Psoas muscle (tissue), 8 donors: ENCODE results near the gene MICB. TPM values are rescaled to one million over a fixed set of nuclear protein-coding genes. Genes with fewer than 3 reads are reported as not detected.

Experiments used
- ATAC-seq, 4 donors: fragments of 200-7000 bp; cut with Tn5 transposase; one replicate each; pipeline ENCODE4 v1.9.1; 2020; ENCODE audit warnings: moderate library complexity in 3 of 4, mild to moderate bottlenecking in 2 of 4
- DNase-seq, 2 donors: peaks; one replicate each; pipeline ENCODE4 v3.0.0-alpha.2; 2020
- H3K27ac ChIP-seq: fragments of 200-600 bp; one replicate; pipeline ENCODE4 v1.8.0; 2022
- H3K27me3 ChIP-seq, 3 donors: fragments of 200-600 bp in 1 of 3; one replicate each; pipeline versions ENCODE4 v1.6.1 to v1.8.0; 2013 to 2022; ENCODE audit warnings: low read length in 2 of 3, mild to moderate bottlenecking in 2 of 3, moderate library complexity in 1 of 3; ENCODE audit not compliant: insufficient read depth in 3 of 3
- H3K36me3 ChIP-seq, 2 donors: fragments of 200-600 bp in 1 of 2; one replicate each; pipeline versions ENCODE4 v1.6.1 to v1.8.0; 2013 to 2022; ENCODE audit warnings: low read depth in 1 of 2, mild to moderate bottlenecking in 1 of 2, moderate library complexity in 1 of 2; ENCODE audit not compliant: insufficient read depth in 1 of 2
- H3K4me1 ChIP-seq: fragments of 200-600 bp; one replicate; pipeline ENCODE4 v1.8.0; 2022
- H3K4me3 ChIP-seq: fragments of 200-600 bp; one replicate; pipeline ENCODE4 v1.8.0; 2022; ENCODE audit warnings: mild to moderate bottlenecking
- H3K9me3 ChIP-seq: fragments of 200-600 bp; one replicate; pipeline ENCODE4 v1.8.0; 2022
- CTCF ChIP-seq: fragments of 200-600 bp; IDR thresholded peaks from one replicate; pipeline ENCODE4 v1.8.0; 2022; ENCODE audit warnings: antibody characterized with exemption
- WGBS, 3 donors: extraction: QIAGEN DNeasy Blood & Tissue Kit; methylation state at CpG; one replicate each; pipeline versions ENCODE4 v1.1.6 to v1.1.7; 2013; 5-methylcytosine and 5-hydroxymethylcytosine counted together
- intact Hi-C, 2 donors: fragments of 100-400 bp; cut with DNase I; formaldehyde crosslinking; loops; one replicate each; pipeline versions ENCODE4 v1.11.0 to v1.14.2; 2022
- polyA plus RNA-seq, 3 donors: library from polyadenylated mRNA; stranded (reverse); fragments of 200-250 nt; gene quantifications; one replicate each; pipeline ENCODE4 v1.2.3, GENCODE V29; 2013
- total RNA-seq, 4 donors: library from RNA; stranded (reverse); fragmentation: NEBNext Ultra II Directional in 2 of 4; extraction: Animal tissue kit (Norgen Biotek cat#: 25700) in 2 of 4; gene quantifications; one replicate each; pipeline versions ENCODE4 v1.2.1 to v1.2.4, GENCODE V29; 2021 to 2023
- donor health status: healthy with polysubstance abuse.
- donor health status: DM: no; HTN: no; CAD: no; lungs with moderate emphysema.
- donor health status: Bipolar disorder and iron deficiency.
- donor health status: healthy.
- donor health status: DM: yes; HTN: yes; CAD: no.
- donor health status: DM: no; HTN: no; CAD: no.
- donor health status: DM: no; HTN: no; CAD: no.
- donor health status: DM: yes; HTN: yes; CAD: no.

MICB gene
- total and polyA plus RNA-seq, 7 donors: 0.25 to 1.0 (median 0.65) TPM

- 56 to 85% (median 79%) methylated on average over 2 of the region's 2 CpGs for WGBS, 3 donors
- H3K27me3 ChIP-seq: no peaks in the 10 kb centered on the region
- DNase-seq: no peak
- intact Hi-C loops: no loop called here
- H3K4me3 ChIP-seq: no peak overlapping the region
- no peaks in the 10 kb centered on the region for H3K9me3 ChIP-seq
- no peak for ATAC-seq
- no peaks in the 10 kb centered on the region for H3K36me3 ChIP-seq
- no peak for TF ChIP-seq CTCF
- H3K27ac ChIP-seq: no peak overlapping the region
- no peaks in the 10 kb centered on the region for H3K4me1 ChIP-seq
These were observed 27.1 kb upstream of the MICB start for GRCh38 chr6:31470801-31471200.

GRCh38 chr6:31471711-31472110 is 26.2 kb upstream of the MICB start:
- Histone ChIP-seq H3K4me3 (no peak overlapping the region), H3K27me3 (no peaks in the 10 kb centered on the region), H3K27ac (no peak overlapping the region), H3K36me3 (no peaks in the 10 kb centered on the region), H3K9me3 (no peaks in the 10 kb centered on the region), H3K4me1 (no peaks in the 10 kb centered on the region)
- no peak for ATAC-seq
- no peak for TF ChIP-seq CTCF
- WGBS, 3 donors: 64 to 84% (median 84%) methylated on average over 2 of the region's 2 CpGs
- intact Hi-C loops: no loop called here
- no peak for DNase-seq

- no peaks in the 10 kb centered on the region for H3K4me1 ChIP-seq
- TF ChIP-seq CTCF: no peak
- H3K4me3 ChIP-seq: no peak overlapping the region
- no peaks in the 10 kb centered on the region for H3K36me3 ChIP-seq
- no peak overlapping the region for H3K27ac ChIP-seq
- intact Hi-C loops: no loop called here
- DNase-seq (no peak), ATAC-seq (no peak)
- WGBS, 3 donors: 47 to 92% (median 86%) methylated on average over 2 of the region's 2 CpGs
- no peaks in the 10 kb centered on the region for H3K9me3 ChIP-seq
- H3K27me3 ChIP-seq: no peaks in the 10 kb centered on the region
These were observed 25.7 kb upstream of the MICB start for GRCh38 chr6:31472259-31472658.

- ATAC-seq (no peak), DNase-seq (no peak)
- Histone ChIP-seq H3K27ac (no peak overlapping the region), H3K9me3 (no peaks in the 10 kb centered on the region), H3K4me3 (no peak overlapping the region), H3K27me3 (no peaks in the 10 kb centered on the region), H3K4me1 (no peaks in the 10 kb centered on the region), H3K36me3 (no peaks in the 10 kb centered on the region)
- 74 to 83% (median 77%) methylated on average over 4 of the region's 4 CpGs for WGBS, 3 donors
- intact Hi-C loops: no loop called here
- no peak for TF ChIP-seq CTCF
These were observed 24.7 kb upstream of the MICB start for GRCh38 chr6:31473244-31473643.
